Femur (tissue), 1 donor: Measurements from ENCODE around the gene ACAP2.

ENCODE experiments used
- DNase-seq: peaks from one replicate; pipeline ENCODE4 v3.0.0-alpha.2; 2017

The ACAP2 gene

DNA sequence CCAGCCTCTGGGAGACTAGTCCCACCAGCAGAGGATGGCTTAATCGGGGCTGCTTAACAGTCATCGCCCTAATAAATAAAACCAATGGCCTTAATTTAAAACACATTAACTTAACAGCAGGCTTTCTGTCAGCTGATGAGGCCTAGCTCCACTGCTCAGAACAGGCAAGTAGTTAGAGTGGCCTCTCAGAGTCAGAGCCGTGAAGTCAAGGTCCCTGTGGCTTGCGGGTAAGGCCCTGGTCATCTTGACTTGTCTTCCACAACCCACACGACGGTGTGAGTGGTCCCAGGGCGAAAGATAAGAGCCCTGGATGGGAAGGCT, 183.7 kb downstream of the ACAP2 start:
- no peak for DNase-seq

DNA sequence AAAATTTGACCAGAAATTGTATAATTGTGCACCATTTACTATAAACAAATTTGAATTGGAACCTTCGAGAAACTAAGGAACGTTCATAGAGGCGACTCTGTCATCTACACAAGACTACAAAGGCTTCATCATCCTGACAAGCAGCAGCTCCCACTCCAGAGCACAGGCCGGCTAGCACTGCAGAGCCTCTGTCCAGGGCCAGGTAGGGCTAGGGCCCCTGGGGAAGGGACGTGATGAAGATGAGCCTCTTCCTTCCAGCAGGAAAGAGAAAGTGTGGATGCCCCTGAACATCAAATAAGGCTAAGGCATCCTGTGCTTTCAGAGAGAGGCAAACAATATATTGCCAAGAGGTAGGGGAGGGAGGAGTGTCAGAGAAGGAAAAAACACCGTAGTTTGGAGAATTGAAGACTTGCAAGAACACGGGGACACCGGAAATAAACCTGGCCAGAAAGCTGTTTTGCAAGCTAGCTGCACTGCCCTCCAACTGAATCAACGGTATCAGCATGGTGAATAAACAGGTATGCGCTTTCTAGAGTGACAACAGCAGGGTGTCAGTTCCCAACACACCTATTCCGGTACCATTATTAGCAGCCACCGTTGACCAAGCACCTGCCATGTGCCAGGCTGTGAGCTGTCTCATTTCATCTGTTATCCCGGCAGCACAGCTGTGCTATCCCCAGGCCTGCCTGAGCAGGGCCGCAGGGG, 184.2 kb downstream of the ACAP2 start:
- DNase-seq = no peak

DNA sequence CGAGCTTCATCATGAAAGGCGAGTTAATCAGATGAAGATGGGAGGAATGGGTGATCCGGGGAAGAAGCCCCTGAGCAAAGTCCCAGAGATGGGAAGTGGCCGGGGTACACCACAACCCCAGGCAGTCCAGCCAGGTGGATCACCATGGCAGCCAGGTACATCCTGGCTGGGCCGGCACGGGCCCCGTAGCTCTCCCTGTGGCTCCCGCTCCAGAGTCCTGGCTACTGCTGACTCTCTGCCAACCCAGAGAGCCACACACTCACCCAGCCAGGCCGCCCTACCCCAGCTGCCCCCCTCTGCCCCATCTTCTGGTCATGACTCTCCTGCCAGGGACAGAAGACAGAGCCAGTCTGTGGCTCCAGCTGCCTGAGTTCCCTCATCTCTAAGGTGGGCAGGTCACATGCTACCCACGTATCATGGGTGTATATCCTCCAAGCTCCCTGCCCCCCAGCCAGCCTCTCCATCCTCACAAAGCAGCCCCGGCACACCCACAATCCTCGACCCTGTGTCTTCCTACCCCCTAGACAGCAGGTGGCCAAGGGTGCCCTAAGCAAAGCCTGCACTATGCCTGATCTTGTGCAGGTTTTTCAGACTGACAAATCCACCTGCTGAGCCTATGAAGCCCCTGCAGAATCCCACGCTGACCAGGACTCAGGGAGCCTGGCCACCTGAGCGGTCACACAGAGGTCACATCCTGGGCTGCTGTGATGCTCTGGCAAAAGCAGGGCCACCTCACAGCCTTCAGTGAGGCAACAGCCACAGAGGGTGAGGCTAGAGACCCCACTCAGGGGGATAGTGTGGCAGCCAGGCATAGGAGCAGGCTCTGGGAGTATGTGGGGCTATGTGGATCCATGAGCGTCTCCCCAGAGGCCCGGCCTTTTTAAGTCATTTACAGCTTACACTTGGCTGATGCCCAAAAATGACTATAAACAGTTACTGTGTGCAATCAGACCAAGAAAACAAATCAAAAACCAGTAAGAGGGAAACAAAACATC, 185.1 kb downstream of the ACAP2 start:
- DNase-seq = no peak

DNA sequence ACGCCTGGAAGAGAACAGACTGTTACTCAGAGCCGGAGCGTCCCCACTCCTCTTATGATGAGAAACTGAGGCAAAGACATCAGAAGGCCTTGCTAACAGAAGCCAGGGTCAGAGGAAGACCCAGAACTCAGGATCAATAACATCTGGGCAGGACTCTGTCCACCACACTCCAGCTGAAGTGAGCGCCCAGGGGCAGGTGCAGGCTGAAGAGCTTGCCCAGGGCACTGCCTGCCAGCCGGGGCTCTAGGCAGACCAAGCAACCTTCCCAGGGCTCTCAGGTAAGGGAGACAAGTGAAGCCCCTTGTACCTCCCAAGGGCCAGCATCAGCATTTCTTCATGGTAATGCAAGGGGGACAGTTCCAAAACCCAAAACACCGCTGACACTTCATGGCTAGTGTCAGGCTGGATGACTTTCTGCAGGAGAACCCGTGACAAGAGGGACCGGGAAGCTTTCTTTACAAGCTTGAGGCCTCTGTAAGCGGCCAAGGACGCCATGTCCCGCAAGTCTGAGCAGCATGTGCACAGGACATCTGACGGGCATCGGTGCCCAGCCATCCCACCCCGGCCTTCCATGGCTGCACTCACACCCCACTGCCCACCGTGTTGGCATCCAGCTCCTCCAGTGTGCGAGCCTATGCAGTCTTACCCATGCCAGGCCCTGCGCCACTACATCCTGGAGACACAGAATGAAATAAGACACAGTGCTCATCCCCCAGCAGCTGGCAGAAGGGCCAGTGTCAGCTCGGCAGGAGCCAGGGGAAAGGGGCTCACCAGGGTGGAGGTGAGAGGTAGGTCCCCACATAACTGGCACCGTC, 186.0 kb downstream of the ACAP2 start:
- no peak for DNase-seq

DNA sequence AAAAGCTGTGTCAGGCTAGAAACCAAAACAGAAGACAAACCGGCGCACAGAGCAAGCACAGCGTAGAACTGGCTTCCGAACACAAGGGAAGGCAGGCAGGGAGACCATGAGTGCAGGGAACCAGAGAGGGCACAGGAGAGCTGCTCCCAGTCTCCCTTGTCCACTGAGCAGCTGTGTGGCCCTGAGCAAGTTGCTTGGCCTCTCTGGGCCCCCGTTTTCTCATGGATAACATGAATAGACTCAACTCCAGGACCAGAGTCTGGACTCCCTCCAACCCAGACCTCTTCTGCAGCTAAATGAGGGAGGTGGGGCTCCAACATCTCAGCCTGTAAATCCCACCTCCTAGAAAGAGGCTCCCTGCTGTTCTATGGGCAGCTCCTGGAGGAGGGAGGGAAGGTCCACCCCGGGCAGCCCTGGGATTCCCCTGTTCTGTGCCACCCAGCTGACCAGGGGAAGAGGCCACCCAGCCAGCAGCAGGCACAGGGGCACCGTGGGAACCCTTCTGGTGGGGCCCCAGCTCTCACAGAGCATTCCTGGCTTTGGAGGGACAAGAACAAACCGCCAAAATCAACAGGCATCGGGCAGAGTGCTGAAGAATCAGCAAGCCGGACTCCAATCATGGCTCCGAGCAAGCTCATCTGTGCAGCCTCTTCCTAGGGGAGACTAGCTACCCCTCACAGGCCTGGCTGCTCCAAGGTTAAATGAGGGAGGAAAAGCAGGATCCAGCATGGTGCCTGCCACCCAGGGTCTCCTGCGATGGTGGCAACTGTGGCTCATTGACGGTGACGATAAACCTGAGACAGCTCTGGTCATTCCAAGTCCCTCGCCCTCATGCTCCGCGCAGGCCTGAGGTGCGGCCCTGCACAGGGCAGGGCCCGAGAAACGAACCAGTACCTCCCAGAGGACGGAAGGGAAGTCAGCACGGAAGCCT, 187.0 kb downstream of the ACAP2 start:
- DNase-seq = no peak

DNA sequence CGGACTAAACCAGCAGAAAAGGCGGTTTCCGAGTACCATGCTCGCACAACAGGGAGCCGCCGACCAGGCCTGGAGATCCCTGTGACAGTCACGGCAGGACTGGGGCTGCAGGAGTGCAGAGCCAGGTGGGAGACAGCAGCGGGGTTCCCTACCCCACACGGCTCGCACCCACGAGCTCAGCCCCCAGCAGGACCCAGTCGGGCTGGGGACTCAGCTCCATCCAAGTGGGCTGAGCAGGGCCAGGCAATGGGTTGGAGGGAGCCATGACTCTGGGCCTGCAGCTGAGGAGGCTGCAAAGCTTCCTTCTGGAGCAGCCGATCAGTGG, 187.7 kb downstream of the ACAP2 start:
- DNase-seq = no peak

DNA sequence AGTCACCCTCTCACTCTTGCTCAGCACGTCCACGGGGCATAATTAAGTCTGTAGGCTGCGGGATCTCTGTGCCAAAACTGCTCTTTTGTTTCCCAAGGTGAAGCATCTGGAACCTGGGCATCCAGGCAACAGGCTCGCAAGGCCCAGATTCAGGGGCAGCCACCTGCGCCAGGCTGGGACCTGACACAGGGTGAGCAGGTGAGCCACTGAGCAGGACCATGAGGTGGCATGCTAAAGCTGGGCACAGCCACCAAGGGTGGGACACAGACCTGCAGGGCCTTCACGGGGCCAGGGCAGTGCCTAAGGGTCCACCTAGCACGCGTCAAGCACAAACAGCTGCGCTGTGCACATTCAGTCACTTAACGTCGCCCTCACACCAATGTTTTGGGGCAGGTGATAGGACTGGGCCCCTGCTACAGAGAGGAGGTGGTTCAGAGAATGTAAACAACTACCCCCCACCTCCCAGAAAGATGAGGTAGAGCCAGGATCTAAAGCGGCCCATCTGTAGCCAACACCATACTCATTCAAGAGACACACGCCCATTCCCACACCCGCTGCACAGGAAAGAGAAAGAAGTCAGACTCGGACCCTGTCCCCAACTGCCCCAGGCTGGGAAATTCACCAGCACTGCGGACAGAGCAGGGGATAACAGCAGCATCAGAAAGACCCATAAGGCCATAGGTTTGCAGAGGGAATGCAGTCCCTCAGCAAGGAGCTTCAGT, 188.2 kb downstream of the ACAP2 start:
- no peak for DNase-seq

DNA sequence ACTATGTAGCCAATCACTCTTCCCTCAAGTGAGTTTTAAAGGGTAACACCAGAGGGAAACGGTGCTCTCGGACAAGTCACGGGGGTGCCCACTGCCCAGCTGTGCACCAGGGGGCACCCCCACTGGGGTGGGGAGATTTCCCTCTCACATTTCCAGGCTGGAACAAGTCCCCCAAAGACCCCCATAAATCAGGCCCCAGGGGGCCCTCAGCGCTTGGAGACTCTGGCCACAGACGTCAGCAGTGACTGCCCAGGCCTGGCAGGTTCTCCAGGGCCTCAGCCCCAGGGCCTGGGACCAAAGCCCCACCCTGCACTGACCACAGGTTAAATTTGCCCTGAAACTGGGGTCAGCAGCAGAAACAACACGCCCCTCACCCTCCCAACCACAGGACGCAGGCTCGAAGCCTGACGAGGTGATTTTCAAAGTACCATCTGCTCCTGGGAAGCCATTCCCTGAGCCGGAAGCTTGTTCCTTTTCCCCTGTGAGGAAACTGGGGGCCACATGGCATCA, 188.8 kb downstream of the ACAP2 start:
- no peak for DNase-seq

DNA sequence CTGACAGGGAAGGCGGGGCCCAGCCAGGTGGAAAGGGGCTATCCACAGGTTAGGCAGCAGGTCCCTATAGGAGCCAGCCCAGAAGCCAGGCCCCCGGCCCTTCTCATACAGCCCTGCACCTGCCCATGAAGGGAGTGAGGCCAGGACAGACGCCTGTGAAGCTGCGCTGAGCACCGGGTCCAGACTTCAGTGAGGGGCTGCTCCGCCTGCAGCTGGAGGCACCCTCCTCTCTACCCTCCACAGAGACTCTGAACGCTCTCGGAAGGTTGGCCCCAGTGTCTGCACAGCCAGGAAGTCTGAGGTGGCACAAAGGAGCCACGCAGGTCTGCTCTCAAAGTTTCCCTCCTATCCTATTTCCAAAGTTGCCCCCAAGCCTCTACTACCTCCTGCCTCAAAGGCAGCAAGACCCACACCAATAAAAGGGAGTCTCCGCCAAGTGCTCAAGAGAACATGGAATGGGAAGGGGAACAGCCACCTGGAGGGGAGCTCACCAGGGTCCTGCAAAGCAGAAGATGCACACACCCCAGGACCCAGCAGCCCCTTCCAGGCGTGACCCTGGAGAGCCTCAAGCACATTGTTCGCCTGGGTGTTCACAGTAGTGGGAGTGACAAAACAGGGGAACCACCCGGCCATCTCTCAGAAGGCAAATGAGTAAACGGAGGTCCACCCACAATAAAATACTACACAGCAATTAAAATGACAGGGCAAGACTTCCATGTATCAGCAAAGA, 191.3 kb downstream of the ACAP2 start:
- no peak for DNase-seq

DNA sequence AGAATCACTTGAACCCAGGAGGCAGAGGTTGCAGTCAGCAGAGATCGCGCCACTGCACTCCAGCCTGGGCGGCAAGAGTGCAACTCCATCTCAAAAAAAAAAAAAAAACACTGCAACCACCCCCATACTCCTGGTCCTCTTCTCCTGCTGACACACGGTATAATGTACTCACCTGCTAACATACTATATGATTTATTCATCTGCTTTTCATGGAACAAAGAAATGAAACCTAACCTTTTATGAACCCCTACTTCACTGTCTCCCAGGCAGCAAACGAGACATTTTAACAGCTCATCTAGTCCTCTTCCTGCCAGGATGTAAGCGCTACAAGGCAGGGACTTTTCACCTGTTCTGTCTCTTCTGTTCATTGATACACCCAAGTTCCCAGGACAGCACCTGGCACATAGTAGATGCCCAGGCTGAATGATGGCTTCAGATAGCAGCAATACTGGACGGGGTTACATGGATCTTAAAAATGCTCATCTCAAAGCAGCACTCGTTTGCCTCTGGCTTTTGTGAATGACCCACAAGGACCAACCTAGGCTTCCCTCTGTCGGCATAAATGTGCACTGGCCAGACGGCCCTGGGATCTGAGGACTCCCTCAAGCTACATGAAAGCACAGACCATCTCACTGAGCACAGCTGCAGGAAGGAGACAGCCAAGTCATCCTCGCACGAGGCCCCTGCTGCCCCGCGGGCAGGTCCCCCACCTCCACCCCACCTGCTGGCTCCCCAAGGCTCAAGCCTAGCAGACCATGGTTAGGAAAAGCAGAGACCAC, 192.2 kb downstream of the ACAP2 start:
- DNase-seq = peak; percentile 64

DNA sequence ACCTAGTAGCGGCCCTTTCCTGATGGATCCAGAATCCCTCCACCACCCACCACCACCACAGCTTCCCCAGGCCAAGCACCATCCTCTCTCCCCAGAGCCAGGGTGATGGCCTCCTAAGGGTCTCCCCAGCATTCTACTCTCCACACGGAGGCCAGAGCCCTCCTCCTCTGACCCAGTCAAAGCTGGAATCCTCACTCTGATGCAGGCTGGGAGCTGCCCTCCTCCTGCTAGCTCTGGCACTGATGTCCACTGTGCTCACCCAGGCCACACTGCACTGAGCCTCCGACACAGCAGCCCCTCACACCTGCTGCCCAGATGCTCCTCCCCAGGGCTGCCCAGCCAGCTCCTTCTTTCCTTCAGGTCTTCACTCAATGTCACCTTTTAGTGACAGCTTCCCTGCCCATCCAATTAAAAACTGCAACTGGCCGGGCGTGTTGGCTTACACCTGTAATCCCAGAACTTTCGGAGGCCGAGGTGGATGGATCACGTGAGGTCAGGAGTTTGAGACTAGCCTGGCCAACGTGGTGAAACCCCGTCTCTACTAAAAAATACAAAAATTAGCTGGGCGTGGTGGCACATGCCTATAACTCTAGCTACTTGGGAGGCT, 192.9 kb downstream of the ACAP2 start:
- peak; percentile 8 for DNase-seq

DNA sequence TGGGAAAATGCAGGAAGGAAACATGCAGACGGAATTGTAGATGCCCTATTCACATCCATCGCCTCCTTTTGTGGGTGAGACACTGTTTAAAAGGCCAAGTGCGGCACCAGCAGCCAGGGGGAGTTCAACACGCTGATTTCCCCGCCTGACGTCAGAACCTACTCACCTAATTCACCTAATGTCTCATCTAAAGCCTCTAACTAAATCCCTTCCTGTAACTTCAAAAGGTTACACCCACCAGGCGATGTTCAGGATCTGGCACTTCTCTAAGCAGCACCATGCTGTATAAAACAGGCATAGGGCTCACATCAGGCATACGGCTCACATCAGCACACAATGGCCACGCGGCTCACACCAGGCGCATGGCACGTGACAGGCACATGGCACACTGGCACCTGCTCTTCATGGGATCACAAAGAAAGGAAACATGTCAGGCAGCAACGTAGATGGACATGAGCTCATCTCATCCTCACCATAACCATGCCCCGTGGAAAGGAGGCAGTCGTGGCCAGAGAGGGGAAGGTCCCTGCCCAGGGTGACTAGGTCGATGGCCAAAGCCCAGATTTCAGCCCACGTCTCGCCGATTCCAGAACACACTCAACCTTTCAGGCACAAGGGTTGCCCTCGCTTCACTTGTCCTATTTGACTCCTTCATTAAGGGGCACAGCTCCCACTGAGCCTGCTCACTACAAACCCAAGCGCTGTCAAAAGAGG, 193.6 kb downstream of the ACAP2 start:
- DNase-seq = peak; percentile 12

DNA sequence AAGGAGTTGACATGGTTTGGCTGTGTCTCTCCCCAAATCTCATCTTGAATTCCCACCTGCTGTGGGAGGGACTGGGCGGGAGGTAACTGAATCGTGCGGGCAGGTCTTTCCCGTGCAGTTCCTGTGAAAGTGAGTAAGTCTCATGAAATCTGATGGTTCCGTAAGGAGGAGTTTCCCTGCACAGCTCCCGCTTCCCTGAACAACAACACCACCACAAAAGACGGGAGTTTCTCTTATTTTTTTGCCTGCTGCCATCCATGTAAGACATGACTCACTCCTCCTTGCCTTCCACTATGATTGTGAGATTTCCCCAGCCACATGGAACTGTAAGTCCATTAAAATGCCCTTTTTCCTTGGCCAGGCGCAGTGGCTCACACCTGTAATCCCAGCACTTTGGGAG, 194.5 kb downstream of the ACAP2 start:
- DNase-seq = no peak

DNA sequence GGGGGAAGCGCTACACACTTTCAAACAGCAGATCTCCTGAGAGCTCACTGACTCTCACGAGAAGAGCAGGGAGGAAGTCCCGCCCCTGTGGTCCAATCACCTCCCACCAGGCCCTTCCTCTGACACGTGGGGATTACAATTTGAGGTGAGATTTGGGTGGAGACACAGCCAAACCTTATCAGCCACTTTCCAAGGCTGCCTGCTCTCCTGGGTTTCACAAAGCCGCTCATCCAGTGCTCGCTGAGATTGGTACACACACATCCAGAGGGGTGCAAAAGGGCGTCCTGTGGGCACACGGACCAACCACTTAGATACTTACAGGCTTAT, 195.0 kb downstream of the ACAP2 start:
- no peak for DNase-seq

DNA sequence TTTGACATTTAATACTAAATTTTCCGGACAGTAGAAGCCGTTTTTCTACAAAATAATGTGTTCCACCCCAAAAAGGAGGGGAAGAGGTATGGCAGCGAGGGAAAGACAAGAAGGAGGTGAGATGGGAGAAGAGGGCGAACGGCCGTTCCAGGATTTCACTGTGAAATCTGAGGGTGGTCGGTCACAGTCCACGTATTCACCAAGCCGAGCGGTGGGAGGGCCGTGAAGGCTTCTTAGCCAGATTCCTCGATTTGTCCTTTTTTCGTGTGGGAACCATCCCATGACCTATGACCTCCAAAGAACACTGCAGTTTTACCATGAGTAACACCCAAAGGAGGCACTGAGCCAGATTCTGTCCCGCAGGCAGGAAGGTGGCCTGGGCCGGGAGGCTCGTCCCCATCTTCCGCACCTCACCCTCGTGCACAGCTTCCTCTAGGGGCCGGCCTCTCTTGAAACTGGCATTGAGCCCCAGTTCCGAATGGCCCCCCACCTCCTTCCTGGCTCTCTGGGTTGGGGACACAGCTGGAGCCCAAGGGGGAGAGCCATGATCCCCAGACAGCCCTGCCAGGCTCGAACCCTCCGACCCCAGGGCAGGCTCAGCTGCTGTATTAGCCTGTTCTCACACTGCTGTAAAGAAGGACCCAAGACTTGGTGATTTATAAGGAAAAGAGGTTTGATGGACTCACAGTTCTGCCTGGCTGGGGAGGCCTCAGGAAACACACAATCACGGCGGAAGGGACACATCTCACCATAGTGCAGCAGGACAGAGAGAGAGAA, 195.5 kb downstream of the ACAP2 start:
- DNase-seq = peak; percentile 11

DNA sequence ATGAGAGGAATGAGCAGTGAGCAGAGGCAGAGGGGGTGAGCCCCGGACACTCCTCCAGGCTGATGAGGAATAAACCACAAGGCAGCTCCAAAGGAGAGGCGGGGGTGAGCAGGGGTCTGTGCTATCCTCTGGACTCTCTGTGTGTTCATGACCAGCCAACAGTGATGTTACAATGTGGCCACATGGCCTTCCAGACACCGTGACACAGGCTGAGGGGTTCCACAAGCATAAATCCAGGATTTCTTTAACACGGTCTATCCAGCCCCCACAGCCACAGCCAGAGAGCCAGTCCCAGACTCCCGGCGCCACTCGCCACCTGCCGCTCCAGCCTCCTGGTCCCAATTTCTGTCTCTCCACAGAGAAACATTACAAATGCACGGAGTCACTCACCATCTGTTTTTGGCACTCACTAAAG, 196.2 kb downstream of the ACAP2 start:
- DNase-seq = no peak

DNA sequence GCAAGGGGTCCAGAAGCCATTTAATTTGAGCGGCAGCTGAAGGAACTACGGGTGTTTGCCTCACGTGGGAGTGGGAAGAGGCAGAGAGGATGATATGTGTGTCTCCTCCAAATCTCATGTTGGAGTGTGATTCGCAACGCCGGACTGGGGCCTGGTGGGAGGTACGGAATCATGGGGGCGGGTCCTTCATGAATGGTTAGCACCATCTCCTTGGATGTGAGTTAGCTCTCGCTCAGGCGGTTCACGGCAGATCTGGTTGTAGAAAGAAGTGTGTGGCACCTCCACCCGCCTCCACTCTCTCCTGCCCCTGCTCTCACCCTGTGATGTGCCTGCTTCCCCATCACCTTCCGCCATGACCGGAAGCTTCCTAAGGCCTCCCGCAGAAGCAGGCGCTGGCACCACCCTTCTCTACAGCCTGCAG, 197.3 kb downstream of the ACAP2 start:
- DNase-seq = no peak
